NOMO-1 treated with DMSO at 0.1 percent for 48 hours (cell line): ENCODE data around the gene ZCCHC24.
A peak's percentile ranks its signal among the peaks of the same experiment; 100 is the strongest.
"Not testable (repeated sequence)": the region's sequence is repeated elsewhere in the genome, so short reads cannot be mapped to it uniquely, and the experiment has no call there.

ENCODE experiments used
- DNase-seq: peaks from one replicate; lab custom pipeline; 2025; ENCODE audit not compliant: unreplicated experiment; lab: John Stamatoyannopoulos, UW

The ZCCHC24 gene

DNA sequence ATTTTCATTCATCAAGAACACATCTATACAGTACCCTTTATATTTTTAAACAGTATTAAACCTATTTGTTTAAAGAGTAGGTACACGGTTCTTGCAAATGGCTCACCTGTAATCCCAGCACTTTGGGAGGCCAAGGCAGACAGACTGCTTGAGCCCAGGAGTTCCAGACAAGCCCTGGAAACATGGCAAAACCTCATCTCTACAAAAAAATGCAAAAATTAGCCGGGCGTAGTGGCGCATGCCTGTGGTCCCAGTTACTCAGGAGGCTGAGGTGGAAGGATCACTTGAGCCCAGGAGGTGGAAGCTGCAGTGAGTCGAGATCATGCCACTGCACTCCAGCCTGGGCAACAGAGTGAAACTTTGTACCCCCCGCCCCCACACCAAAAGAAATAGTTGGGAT, 1.8 kb upstream of the ZCCHC24 start:
- DNase-seq = not testable (repeated sequence)

DNA sequence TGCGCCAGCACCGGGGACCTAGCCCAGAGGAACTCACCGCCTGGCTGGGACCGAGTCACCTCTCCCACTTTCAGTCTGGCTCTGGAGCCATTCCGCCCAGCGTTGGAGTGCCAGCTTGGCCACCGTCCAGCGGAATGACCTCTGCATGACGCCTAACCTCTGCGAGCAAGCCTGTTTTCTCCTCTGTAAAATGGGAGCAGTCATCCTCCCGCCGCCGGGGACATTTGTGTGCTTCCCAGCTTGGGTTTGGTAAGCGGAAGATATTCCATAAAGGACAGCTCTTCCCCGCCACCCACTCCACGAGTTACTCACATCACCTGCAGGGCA, 1.3 kb upstream of the ZCCHC24 start:
- DNase-seq = no peak

DNA sequence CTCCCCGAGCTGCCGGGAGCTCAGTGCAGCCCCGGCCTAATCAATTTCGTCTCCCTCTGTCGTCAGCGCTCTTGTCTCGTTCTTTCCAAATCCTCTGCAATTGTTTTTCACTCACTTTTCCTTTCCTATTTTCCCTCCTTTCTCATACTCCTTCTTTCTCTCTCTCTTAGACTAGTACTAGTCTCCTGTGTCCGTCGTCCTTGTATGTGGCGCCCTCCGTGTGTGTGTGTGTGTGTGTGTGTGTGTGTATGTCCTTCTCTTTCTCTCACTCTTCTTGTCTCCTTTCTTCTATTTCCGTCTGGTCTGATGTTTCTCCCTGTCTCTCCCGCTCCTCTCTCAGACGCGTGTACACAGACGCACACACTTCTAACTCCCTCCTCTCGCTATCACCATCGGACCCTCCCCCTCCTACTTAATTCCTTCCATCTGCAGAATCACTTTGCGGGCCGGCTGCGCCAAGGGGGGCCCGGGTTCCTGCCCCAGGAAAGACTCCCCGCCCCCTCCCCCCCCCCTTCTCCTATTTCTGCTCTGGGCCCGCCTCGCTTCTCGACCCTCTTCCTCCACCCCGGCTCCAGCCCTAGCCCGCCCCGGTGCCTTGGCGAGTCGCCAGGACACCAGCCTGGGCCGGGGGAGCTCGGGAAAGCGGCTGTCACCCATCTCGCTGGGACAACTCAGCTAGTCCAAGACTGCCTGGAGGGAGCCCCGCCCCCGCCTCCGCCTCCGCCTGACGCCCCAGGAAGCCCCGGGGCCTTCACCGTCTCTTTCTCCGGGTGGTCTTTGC, 743 bp upstream of the ZCCHC24 start:
- no peak for DNase-seq

DNA sequence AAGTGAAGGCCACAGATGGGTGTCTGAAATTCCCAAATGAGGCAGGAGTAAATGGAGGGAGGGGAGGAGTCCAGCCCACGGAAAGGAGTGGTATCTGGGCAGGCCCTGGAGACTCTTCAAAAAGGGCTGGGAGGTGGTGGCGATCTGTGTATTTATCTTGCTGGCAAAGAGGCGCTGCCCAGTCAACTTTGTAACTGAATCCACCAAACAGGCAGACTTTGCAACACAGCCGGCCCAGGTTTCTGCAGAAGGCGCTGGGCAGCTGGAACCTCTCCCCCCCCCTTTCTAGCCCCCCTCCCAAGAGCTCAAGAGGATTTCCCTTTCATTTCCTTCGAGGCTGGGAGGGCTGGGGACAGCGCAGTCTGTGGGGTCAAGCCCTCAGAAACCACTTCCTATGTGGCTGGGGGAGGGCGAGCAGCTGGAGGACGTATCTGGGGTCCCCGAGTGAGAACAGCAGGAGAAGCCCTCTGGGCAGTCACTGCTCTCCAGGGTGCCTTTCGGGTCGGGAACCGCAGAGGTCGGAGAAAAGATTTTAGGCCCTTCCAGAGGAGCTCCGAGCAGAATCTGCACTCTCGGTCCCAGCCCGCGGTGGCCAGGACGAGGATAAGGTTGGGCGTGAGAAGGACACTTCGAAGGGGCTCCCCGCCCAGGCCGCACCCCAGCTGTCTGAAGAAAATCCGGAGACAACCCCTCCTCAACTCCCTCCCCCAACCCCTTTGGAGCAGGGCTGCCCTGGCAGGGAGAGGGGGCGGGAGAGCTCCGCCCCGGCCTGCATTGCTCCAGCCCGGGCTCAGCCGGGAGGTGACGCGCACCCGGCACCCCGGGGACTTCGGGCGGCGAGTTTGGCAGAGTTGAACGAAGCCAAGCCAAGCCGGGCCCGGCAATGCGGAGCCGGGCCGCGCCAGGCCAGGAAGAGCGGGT, 965 bp downstream of the ZCCHC24 start:
- peak; percentile 34 for DNase-seq

DNA sequence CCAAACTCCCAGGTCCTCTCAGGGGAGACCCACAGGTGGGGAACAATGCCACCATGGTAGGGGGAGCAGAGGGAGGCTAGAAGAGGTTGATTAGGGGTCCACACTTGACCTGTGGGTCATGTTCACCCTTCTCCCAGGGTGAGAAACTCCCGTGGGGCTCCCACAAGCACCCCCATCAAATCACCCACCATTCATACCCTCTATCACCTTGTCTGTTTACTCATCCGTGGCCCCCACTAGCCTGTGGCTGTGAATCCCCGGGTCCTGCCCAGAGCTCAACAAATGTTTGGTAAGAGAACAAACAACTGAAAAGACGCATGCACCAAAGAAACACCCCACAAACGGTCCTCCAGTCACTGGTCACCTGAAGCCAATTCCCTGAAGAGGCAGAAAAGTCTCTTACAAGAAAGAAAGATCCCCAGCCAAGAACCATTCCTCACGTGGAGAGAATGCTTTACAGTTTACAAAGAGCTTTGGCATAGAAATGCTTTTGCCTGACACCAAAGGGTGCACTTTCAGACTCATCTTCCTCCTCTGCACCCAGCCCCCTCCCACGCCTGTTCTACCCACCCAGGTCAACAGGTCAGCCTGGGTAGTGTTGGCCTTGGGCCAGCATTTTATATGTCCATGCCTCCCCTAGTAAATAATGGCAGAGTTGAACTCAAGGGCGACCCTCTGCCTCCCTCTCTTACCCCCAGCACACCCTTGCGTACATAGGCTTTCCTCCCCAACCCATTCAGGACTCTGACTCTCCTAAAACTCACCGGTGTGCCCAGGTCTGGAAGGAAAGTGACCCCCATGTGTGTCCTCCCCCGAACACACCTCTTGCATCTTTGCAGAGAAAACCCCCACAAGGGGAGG, 1.9 kb downstream of the ZCCHC24 start:
- DNase-seq = no peak

DNA sequence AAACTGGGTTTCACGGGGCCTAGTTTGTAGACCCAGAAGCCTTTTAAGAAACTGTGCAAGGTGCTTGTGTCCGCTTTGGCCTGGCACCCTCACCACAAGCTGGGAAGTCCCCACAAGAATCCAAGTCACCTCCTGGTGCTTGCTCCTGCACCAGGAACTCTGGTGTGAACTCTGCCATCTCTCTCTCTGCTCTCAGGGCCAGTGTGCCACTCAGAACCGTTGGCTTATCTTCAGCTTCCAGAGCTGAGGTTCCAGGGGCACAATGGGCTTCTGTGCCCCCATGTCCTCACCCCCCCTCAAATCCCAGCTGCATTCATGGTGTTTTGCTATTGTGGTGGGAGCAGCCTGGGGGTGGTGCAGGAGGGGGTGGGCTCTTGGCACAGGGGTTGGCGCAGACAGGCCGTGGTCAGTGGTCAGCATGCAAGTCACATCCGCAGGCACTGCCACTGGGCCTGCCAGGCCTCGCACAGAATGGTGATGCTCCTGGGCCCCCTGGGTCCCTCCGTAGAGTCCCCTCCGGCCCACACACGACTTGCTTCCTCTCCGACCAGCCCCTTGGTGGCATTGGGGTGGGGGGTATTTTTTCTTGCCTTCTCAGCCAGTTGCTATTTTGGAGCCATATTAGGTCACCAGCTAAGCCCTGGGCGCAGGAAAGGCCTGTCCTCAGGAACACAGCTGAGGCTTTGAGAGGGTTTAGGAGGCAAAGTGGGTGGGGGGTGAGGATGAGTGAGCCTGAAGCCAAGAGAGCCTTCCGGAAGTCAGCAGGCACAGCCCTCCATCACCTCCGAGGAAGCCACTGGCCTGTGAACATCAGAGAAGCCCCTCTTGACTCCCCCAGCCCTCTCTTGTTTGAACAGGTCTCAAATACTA, 3.0 kb downstream of the ZCCHC24 start:
- no peak for DNase-seq

DNA sequence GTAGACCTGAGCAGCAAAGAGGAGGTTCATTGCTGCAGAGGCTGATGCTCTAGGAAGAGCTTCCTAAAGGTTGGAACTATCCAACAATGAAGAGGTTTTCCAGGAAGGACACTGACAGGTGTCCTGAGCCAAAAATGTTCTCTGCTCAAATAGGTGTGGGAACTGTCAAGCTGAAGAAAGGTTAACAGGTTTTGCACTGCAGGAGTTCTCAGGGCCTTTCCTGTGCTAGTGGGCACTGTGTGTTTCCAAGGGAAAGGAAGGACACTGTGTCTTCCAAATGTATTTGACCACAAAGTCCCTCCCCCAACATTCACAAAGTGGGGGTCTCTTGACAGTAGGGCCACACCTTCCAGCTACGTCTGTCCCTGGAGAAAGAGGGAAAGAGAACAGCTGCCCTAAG, 4.0 kb downstream of the ZCCHC24 start:
- DNase-seq = no peak

DNA sequence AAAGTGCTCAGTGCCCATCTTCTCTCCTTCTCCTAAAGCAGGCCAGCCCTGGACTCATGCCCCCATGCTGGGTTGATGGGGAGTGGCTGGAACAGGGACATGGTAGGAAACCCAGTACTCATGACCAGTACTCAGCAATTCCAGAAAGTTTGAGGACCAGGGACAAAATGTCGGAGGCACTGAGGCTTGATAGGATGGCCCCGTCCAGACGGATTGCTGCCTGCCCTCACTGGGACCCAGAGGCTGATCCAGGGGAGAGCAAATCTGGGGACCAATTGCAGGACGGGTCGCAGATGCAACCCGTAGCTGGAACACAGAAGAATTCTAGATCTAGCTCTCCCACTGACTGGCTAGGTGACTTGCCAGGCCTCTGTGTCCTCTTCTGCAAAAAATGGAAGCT, 5.1 kb downstream of the ZCCHC24 start:
- no peak for DNase-seq

DNA sequence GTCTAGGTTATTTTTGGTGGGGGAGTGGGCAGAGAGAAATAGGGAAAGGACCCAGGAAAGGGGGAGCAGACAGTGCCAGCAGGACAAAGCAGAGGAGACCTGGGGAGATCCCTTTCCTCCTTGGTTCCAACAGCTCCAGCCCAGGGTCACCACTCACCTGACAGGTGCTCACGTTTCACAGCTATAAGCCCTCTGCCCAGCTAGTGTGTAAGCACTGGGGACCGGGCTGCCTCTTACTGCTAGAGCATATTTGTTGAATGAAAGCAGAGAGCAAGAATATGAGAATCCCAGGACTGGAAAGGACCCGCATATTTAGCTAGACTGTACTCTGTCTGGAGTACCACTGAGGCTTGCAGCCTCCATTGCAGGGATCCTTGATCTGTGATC, 6.7 kb downstream of the ZCCHC24 start:
- no peak for DNase-seq

DNA sequence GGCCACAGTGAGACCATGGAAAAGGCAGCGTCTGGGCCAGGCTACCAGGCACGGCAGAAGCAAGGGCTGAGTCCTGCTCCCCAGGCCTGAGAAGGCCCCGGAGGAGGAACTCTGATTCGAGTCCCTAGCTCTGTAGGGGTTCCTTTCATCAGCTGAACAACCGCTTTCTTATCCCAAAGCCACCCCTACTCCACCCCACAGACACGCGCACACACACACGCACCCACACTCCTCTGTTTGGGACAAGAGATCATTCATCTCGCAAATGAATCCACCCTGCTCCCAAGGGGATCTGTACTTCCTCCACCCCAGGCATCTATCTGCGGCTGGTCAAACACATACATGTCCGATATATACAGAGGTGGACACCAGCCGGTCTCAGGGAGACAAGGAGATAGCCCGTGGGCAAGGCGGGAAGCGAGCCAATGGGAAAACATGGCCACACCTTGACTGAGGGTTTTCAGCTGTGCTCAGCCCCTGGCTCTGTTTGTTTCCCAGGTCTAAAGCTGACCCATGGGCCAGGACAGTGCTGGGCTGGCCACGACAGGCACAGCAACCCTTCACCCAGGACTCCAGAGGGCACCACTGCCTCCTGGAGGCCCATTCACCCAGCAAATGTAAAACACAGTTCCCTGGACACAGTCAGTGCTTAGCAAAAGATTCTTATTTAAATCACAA, 7.3 kb downstream of the ZCCHC24 start:
- DNase-seq = no peak

DNA sequence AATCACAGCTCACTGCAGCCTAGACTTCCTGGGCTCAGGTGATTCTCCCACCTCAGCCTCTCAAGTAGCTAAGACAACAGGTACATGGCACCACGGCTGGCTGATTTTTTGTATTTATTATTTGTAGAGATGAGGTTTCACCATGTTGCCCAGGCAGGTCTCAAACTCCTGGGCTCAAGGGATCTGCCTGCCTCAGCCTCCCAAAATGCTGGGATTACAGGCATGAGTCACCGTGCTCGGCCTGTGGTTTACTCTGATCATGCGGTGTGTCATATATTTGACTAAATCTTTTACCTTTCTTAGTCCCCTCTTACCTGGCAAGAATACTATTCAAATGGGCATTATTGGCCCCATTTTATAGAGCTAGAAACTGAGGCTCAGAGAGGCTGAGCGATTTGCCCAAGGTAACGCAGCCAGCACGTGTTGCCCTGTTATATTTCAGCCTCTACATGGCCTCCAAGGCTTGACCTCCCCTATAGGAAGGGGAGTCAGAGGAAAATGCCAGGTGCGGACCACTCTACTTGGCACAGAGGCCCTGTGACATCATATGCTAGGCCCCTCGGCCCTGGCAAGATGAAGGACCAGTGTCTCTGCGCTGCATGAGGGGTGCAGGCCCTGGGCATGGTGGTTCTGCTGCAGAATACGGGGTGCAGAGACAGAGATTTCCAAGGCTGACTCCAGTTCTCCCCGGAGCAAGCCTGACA, 8.2 kb downstream of the ZCCHC24 start:
- DNase-seq = no peak

DNA sequence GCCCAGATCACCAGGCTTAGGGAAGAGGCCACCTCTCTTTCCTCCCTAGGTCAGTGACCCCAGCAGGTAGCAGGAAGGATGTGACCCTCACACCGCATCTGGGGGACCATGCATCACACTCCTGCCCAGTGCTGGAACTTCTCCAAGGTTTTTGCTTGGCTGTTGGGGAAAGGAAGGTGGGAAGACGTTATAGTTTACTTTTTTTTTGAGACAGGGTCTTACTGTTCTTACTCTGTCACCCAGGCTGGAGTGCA, 8.6 kb downstream of the ZCCHC24 start:
- no peak for DNase-seq

DNA sequence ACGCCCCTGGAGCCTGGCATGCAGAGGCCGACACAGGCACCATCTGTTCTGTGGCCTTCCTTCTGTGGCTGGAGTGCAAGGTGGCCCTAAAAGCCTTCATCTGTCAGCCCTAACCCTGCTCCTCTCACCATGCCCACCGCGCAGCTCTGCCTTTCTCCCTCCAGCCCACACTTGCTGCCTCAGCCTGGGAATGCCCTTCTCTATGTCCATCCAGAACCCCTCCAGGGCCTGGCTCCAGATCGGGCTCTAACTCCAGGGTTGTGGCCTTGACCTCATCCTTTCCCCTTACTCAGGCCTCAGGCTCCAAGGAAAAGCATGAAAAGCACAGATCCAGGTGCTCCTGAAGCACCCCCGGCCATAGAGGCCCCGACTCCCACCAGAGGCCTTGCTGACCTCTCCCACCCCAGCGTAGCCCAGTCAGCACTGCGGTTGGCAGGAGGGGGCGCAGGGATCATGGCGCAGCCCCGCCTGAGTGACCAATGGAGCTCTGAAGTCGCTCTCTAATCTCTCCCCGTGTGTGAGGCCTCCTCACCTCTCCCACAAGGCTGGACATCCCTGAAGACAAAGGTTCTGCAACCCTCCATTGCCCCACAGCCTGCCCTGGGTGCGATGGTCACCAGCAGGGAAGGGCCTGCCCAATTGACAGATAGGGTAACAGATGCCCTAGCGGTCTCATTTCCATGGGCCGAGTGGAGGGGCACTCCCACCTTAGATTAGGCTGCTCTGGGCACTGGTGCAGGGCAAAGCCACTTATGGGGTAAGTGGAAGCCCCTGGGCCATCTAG, 9.2 kb downstream of the ZCCHC24 start:
- no peak for DNase-seq

DNA sequence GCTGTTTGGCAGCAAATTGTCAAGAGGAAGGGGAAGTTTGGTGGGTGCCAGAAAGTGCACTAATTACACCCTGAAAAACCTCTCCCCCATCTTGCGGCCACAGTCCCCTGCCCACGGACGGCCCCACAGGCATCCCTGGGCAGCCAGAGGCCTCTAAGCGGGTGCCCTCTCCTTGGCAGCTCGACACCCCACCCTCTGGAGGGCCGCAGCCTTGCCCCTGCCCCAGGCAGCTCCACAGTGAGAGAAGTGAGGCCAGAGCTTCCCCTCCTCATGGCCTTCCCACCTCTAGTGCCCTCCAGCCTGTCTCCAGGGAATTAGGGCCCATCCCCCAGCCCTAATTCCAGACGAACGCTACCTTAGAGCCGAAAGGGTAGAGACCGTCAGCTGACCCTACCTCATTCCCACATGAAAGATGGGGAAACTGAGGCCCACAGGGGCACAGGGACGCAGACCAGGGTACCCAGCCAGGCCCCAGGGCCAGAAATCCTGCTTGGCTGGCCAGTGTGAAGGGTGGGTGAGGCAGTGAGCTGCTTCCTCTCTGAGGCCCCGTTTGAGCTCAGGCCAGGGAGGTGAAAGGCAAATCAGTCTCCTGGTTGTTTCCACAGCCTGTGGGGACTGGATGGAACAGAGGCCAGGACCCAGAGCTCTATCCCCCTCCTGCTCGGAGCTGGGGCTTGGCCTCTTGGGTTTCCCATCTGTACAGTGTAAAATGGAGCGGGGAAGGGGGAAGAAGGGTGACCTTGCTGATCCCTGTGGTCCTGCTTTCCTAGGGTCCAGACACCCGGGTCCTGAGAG, 10.0 kb downstream of the ZCCHC24 start:
- no peak for DNase-seq

DNA sequence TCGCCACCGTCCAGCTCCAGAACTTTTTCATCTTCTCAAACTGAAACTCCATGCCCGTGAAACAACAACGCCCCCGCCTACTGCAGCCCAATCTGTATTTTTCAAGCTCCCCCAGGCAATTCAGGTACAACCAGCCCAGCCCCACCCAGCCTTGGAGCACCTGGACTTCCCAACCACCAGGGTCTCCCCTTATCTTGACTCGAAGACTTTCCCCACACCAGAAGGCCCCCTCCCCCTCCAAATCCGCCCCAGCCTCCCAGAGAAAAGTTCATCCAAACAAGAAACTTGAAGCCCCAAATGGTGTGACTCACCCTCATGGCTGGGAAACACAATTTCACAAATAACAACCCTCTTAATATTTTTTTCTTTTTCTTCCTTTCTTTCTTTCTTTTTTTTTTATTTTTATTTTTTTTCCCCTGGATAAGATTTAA, 10.6 kb downstream of the ZCCHC24 start:
- DNase-seq = no peak

DNA sequence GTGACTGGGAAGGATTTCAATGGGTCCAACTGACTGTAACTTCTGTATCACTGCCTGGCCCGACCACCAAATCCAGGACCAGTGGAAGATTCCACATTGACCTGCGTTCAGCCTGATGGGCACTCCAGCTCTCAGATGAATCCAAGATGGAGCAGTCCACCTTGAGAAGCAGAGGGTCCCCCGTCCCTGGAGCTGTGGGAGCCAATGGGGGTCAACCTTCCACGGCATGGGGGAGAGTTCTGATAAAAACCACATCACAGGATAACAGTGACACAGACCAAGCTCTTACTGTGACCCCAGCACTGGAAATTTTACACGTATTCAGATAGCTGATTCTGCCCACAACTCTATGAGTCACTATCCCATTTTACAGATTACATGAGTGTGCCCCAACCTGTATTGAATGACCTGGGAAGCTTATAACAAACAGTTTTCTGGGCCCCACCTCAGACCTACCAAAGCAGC, 11.2 kb downstream of the ZCCHC24 start:
- DNase-seq = no peak

DNA sequence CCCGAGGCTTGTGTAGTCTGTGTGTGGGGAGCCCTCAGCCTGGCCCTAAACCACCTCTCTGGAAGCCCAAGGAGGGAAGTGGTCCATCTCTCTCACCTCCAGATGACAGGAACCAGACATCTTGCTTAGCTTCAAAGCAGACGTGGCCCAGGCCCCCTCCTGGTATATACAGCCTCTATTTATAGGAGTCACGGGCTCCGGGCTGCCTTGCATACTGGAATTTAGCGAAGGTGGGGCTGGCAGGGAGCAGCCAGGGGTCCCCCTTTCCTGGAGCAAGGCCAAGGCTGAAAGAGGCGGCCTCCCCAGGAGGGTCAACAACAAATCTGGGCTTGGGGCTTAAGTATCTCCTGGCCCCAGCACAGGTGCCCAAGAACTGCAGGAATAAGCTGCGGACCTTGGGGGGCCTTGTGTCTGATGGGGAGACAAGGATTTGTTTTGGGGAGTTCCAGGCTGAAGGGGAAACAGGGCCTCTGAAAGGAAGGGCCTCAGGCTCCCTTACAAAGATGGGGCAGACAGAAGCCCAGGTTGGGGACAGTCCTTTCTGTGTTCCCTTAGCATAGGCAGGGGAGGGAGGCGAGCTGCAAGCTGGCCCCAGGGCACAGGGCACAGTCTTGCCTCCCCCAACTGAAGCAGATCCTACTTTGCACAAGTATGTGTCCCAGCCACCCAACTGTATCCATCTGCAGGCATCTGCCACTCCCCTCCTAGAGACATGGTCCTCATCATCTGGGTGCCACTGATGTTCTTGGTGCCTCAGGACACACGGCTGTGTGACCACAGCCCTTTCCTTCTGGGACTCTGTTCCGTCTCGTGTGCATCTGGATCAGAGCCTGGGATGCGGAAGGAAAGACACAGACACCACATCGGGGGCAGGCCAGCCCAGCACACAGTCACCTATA, 11.9 kb downstream of the ZCCHC24 start:
- no peak for DNase-seq
